Prostate gland (tissue), 2 donors: Measurements from ENCODE around the gene POLR1A.

ENCODE experiments used
- POLR2A ChIP-seq: fragments of 450-650 bp; IDR thresholded peaks from one replicate; pipeline ENCODE4 v1.6.1; 2016; ENCODE audit warnings: antibody characterized with exemption, mild to moderate bottlenecking
- POLR2AphosphoS5 ChIP-seq: sonication (generic); formaldehyde crosslinking; IDR thresholded peaks from one replicate; pipeline ENCODE4 v1.6.1; 2017; ENCODE audit warnings: antibody characterized with exemption
- TF ChIP-seq, protein P1 (sequence below), 4 experiments: fragments of 200-600 bp in 2 of 4; fragments of 450-650 bp in 2 of 4; sonication (generic) in 2 of 4; IDR thresholded peaks; 1 replicate in 3 of 4; 2 replicates in 1 of 4; pipeline ENCODE4 v1.5.1; 2016 to 2019; ENCODE audit warnings: antibody characterized with exemption in 4 of 4, mild to moderate bottlenecking in 2 of 4, moderate library complexity in 2 of 4

DNA sequence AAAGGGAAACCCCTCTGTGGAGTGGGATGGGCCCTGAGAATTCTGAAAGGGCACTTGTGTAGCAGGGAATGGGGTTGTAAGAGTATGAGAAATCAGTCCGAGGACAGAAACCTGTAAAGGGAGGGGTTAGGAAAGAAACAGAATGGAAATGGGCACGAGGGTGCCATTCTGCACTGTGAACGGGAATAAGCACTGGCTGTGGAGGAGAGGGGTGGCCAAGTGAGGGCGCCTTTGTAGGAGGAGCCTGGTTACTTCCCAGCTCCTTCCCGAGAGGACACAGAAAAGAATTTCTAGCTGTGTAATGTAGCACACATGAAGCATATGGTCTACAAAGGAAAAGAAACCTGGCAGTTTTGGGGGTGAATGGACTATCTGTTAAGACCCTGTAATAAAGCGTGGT, 53.4 kb downstream of the POLR1A start:
- TF ChIP-seq, protein P1, sequence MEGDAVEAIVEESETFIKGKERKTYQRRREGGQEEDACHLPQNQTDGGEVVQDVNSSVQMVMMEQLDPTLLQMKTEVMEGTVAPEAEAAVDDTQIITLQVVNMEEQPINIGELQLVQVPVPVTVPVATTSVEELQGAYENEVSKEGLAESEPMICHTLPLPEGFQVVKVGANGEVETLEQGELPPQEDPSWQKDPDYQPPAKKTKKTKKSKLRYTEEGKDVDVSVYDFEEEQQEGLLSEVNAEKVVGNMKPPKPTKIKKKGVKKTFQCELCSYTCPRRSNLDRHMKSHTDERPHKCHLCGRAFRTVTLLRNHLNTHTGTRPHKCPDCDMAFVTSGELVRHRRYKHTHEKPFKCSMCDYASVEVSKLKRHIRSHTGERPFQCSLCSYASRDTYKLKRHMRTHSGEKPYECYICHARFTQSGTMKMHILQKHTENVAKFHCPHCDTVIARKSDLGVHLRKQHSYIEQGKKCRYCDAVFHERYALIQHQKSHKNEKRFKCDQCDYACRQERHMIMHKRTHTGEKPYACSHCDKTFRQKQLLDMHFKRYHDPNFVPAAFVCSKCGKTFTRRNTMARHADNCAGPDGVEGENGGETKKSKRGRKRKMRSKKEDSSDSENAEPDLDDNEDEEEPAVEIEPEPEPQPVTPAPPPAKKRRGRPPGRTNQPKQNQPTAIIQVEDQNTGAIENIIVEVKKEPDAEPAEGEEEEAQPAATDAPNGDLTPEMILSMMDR (IDR thresholded peaks at IDR 0.05) = no peak
- TF ChIP-seq POLR2A = no peak
- TF ChIP-seq POLR2AphosphoS5 = no peak
